Hepatocyte (in vitro differentiated cells): ENCODE measurements around the gene CDK14. TPM values are rescaled to one million over a fixed set of nuclear protein-coding genes. Genes with fewer than 3 reads are reported as not detected.
"Not testable (repeated sequence)": the region's sequence is repeated elsewhere in the genome, so short reads cannot be mapped to it uniquely, and the experiment has no call there.

ENCODE experiments used
- DNase-seq: peaks from one replicate; pipeline ENCODE4 v3.0.0-alpha.2; 2016; ENCODE audit warnings: low spot score
- H2AFZ ChIP-seq: fragments of 200-600 bp; sonication (generic); 2 replicates; pipeline ENCODE4 v1.6.0; 2016; ENCODE audit warnings: antibody characterized with exemption, mild to moderate bottlenecking
- H3K27ac ChIP-seq: fragments of 200-600 bp; sonication (generic); 2 replicates; pipeline ENCODE4 v1.5.1; 2016; ENCODE audit warnings: mild to moderate bottlenecking
- H3K27me3 ChIP-seq: fragments of 200-600 bp; sonication (generic); 2 replicates; pipeline ENCODE4 v1.6.1; 2016
- H3K36me3 ChIP-seq: fragments of 200-600 bp; sonication (generic); replicated peaks from 2 replicates; pipeline ENCODE4 v1.5.1; 2016; ENCODE audit warnings: low read depth; ENCODE audit not compliant: insufficient read depth
- H3K4me1 ChIP-seq: fragments of 200-600 bp; sonication (generic); 2 replicates; pipeline ENCODE4 v1.5.1; 2016; ENCODE audit warnings: mild to moderate bottlenecking, moderate library complexity; ENCODE audit not compliant: insufficient read depth
- H3K4me2 ChIP-seq: fragments of 200-600 bp; sonication (generic); 2 replicates; pipeline ENCODE4 v1.6.0; 2016
- H3K4me3 ChIP-seq: fragments of 200-600 bp; sonication (generic); 2 replicates; pipeline ENCODE4 v1.5.1; 2016; ENCODE audit warnings: mild to moderate bottlenecking
- H3K79me2 ChIP-seq: fragments of 200-600 bp; sonication (generic); 2 replicates; pipeline ENCODE4 v1.6.0; 2017; ENCODE audit warnings: mild to moderate bottlenecking
- H3K9me2 ChIP-seq: fragments of 200-600 bp; sonication (generic); replicated peaks from 2 replicates; pipeline ENCODE4 v1.6.0; 2017; ENCODE audit warnings: mild to moderate bottlenecking; ENCODE audit not compliant: insufficient read depth
- H3K9me3 ChIP-seq: fragments of 200-600 bp; sonication (generic); 2 replicates; pipeline ENCODE4 v1.5.1; 2016; ENCODE audit warnings: low read depth, mild to moderate bottlenecking
- H4K20me1 ChIP-seq: fragments of 200-600 bp; sonication (generic); 2 replicates; pipeline ENCODE4 v1.6.0; 2016; ENCODE audit warnings: mild to moderate bottlenecking; ENCODE audit not compliant: insufficient read depth, poor library complexity, severe bottlenecking
- EZH2 ChIP-seq: fragments of 200-600 bp; sonication (generic); IDR thresholded peaks from 2 replicates; pipeline ENCODE4 v1.6.1; 2016; ENCODE audit warnings: antibody characterized with exemption, mild to moderate bottlenecking, borderline replicate concordance
- EZH2phosphoT487 ChIP-seq: fragments of 200-600 bp; sonication (generic); IDR thresholded peaks from one replicate; pipeline ENCODE4 v1.6.1; 2018; ENCODE audit warnings: antibody characterized with exemption, mild to moderate bottlenecking, low read depth, moderate library complexity; ENCODE audit not compliant: unreplicated experiment, severe bottlenecking
- WGBS: methylation state at CpG from one replicate; pipeline ENCODE4 v1.1.6; 2016; ENCODE audit warnings: low lambda C conversion rate; ENCODE audit errors: missing lambda C conversion rate; 5-methylcytosine and 5-hydroxymethylcytosine counted together
- polyA plus RNA-seq: library from polyadenylated mRNA; unstranded; fragments of >200 nt; fragmentation: Nextera tagmentation; extraction: Ambion mirVana; gene quantifications from 2 replicates; pipeline ENCODE4 v1.2.1, GENCODE V29; 2016
- total RNA-seq: library from RNA; depleted of rRNA; stranded (reverse); fragments of >200 nt; gene quantifications from 2 replicates; pipeline ENCODE4 v1.2.3, GENCODE V29; 2014
- TF ChIP-seq, protein P1 (sequence below): fragments of 200-600 bp; sonication (generic); IDR thresholded peaks from 2 replicates; pipeline ENCODE4 v1.5.1; 2016; ENCODE audit warnings: antibody characterized with exemption, mild to moderate bottlenecking; ENCODE audit not compliant: poor library complexity

CDK14 gene
- total and polyA plus RNA-seq, 2 experiments from 2014 or later = 8.6 to 23.5 TPM

- H4K20me1 ChIP-seq = no peaks in the 10 kb centered on the region
- H3K9me3 ChIP-seq = peaks cover 9% of the 10 kb centered on the region
- no peak for TF ChIP-seq EZH2
- no peaks in the 10 kb centered on the region for H3K27me3 ChIP-seq
- no peaks in the 10 kb centered on the region for H3K36me3 ChIP-seq
- WGBS = 78% methylated on average over 3 of the region's 3 CpGs
- no peak overlapping the region for H2AFZ ChIP-seq
- H3K9me2 ChIP-seq = no peaks in the 10 kb centered on the region
- H3K4me2 ChIP-seq = no peak overlapping the region
- DNase-seq = no peak
- H3K27ac ChIP-seq = no peak overlapping the region
- H3K4me1 ChIP-seq = no peaks in the 10 kb centered on the region
- no peak overlapping the region for H3K4me3 ChIP-seq
- no peaks in the 10 kb centered on the region for H3K79me2 ChIP-seq
These were observed 195.5 kb downstream of the CDK14 start for GRCh38 chr7:90791596-90791995.

DNA sequence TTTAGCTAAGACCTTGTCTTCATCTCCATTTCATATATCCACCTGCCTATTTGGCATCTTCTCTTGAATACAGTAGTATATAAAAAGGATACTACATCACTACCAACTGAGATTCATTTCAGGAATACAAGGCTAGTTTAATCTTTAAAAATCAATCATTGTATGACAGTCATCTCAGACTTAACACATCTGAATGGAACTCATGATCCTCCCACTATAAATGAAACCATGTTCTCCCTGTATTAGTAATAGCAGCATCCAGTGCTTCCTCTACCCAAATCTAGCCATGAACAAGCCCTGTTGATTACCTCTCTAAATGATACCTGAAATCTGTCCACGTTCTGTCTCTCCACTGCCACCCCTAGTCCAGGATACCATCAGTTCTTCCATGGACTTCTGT is 196.2 kb downstream of the CDK14 start:
- Histone ChIP-seq H3K9me3 (peaks cover 9% of the 10 kb centered on the region), H3K27ac (no peak overlapping the region), H2AFZ (no peak overlapping the region), H3K4me3 (no peak overlapping the region), H3K36me3 (no peaks in the 10 kb centered on the region), H3K4me1 (no peaks in the 10 kb centered on the region), H4K20me1 (no peaks in the 10 kb centered on the region), H3K79me2 (no peaks in the 10 kb centered on the region), H3K27me3 (no peaks in the 10 kb centered on the region), H3K9me2 (no peaks in the 10 kb centered on the region), H3K4me2 (no peak overlapping the region)
- no peak for DNase-seq
- WGBS = 96% methylated on average over 1 of the region's 1 CpG
- no peak for TF ChIP-seq EZH2phosphoT487
- TF ChIP-seq, protein P1, sequence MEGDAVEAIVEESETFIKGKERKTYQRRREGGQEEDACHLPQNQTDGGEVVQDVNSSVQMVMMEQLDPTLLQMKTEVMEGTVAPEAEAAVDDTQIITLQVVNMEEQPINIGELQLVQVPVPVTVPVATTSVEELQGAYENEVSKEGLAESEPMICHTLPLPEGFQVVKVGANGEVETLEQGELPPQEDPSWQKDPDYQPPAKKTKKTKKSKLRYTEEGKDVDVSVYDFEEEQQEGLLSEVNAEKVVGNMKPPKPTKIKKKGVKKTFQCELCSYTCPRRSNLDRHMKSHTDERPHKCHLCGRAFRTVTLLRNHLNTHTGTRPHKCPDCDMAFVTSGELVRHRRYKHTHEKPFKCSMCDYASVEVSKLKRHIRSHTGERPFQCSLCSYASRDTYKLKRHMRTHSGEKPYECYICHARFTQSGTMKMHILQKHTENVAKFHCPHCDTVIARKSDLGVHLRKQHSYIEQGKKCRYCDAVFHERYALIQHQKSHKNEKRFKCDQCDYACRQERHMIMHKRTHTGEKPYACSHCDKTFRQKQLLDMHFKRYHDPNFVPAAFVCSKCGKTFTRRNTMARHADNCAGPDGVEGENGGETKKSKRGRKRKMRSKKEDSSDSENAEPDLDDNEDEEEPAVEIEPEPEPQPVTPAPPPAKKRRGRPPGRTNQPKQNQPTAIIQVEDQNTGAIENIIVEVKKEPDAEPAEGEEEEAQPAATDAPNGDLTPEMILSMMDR = no peak
- TF ChIP-seq EZH2 = no peak

GRCh38 chr7:90794234-90794633 is 198.1 kb downstream of the CDK14 start:
- DNase-seq, H3K4me2 ChIP-seq, H3K9me3 ChIP-seq, H4K20me1 ChIP-seq, H3K27ac ChIP-seq, H3K4me3 ChIP-seq, H3K9me2 ChIP-seq, H3K4me1 ChIP-seq, H3K36me3 ChIP-seq, H3K27me3 ChIP-seq, H3K79me2 ChIP-seq, H2AFZ ChIP-seq: not testable (repeated sequence)
- 96% methylated on average over 12 of the region's 12 CpGs for WGBS

DNA sequence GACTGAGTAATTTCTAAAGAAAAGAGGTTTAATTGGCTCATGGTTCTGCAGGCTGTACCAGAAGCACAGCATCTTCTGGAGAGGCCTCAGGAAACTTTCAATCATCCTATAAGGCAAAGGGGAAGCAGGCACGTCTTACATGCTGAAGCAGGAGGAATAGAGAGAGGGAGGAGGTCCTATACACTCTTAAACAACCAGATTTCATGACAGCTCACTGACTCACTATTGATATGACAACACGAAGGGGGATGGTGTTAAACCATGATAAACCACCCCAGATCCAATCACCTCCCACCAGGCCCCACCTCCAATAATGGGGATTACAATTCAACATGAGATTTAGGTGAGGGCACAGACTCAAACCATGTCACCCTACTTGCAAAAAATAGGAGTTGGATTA is 201.5 kb downstream of the CDK14 start:
- H3K79me2 ChIP-seq = no peaks in the 10 kb centered on the region
- WGBS = 92% methylated on average over 2 of the region's 2 CpGs
- no peaks in the 10 kb centered on the region for H3K9me2 ChIP-seq
- H3K9me3 ChIP-seq = peaks cover 9% of the 10 kb centered on the region
- H3K4me2 ChIP-seq = no peak overlapping the region
- no peaks in the 10 kb centered on the region for H4K20me1 ChIP-seq
- TF ChIP-seq EZH2 (no peak), EZH2phosphoT487 (no peak)
- TF ChIP-seq, protein P1 = no peak
- no peaks in the 10 kb centered on the region for H3K4me1 ChIP-seq
- no peak overlapping the region for H3K4me3 ChIP-seq
- no peak overlapping the region for H3K27ac ChIP-seq
- DNase-seq = no peak
- no peaks in the 10 kb centered on the region for H3K36me3 ChIP-seq
- no peak overlapping the region for H2AFZ ChIP-seq
- no peaks in the 10 kb centered on the region for H3K27me3 ChIP-seq

GRCh38 chr7:90804370-90804769 is 208.2 kb downstream of the CDK14 start:
- TF ChIP-seq, protein P1 = no peak
- TF ChIP-seq EZH2 (no peak), EZH2phosphoT487 (no peak)
- 97% methylated on average over 1 of the region's 1 CpG for WGBS
- H3K4me1 ChIP-seq = no peaks in the 10 kb centered on the region

GRCh38 chr7:90815552-90815951 is 219.4 kb downstream of the CDK14 start:
- not testable (repeated sequence) for H3K4me2 ChIP-seq, H3K9me2 ChIP-seq, H3K27ac ChIP-seq, H3K4me3 ChIP-seq, H3K36me3 ChIP-seq, H2AFZ ChIP-seq, H3K4me1 ChIP-seq, DNase-seq, H3K9me3 ChIP-seq, H4K20me1 ChIP-seq, H3K27me3 ChIP-seq, H3K79me2 ChIP-seq
- 96% methylated on average over 2 of the region's 2 CpGs for WGBS

More at GRCh38 chr7:90804370-90804769, 208.2 kb downstream of the CDK14 start:
- no peaks in the 10 kb centered on the region for H3K9me2 ChIP-seq
- H4K20me1 ChIP-seq = no peaks in the 10 kb centered on the region
- H3K4me3 ChIP-seq = no peak overlapping the region
- no peak overlapping the region for H3K4me2 ChIP-seq
- H3K36me3 ChIP-seq = no peaks in the 10 kb centered on the region
- H3K27me3 ChIP-seq = no peaks in the 10 kb centered on the region
- DNase-seq = no peak
- no peak overlapping the region for H2AFZ ChIP-seq
- no peak overlapping the region for H3K27ac ChIP-seq
- H3K9me3 ChIP-seq = no peaks in the 10 kb centered on the region
- H3K79me2 ChIP-seq = no peaks in the 10 kb centered on the region
